B cell (primary cell): ENCODE results near the gene CNGA2. TPM values are rescaled to one million over a fixed set of nuclear protein-coding genes. Genes with fewer than 3 reads are reported as not detected.
"Not testable (repeated sequence)": the region's sequence is repeated elsewhere in the genome, so short reads cannot be mapped to it uniquely, and the experiment has no call there.

Experiments used
- ATAC-seq: fragments of 200-7000 bp; cut with Tn5 transposase; one replicate; pipeline ENCODE4 v1.10.0; 2021; ENCODE audit warnings: low read depth, mild to moderate bottlenecking, moderate number of reproducible peaks, moderate library complexity
- CTCF ChIA-PET: fragments of 350-600 bp; sonication (Branson Sonifier 250); formaldehyde crosslinking; loops from one replicate; lab custom pipeline; 2021; ENCODE audit warnings: antibody characterized with exemption, inconsistent platforms; lab: Charles Lee
- POLR2A ChIA-PET: fragments of 350-600 bp; sonication (Branson Sonifier 250); formaldehyde crosslinking; loops from one replicate; lab custom pipeline; 2021; ENCODE audit warnings: antibody characterized with exemption; lab: Charles Lee
- DNase-seq: peaks from one replicate; pipeline ENCODE4 v3.0.0; 2013
- H2AFZ ChIP-seq: 2 replicates; pipeline ENCODE4 v1.6.1; 2012; ENCODE audit warnings: mild to moderate bottlenecking, low read depth, low read length; ENCODE audit not compliant: insufficient read depth, poor library complexity, severe bottlenecking
- H3K27ac ChIP-seq, 2 donors: 1 replicate in 1 of 2; 2 replicates in 1 of 2; pipeline ENCODE4 v1.5.1; 2012 to 2013; ENCODE audit warnings: low read length in 2 of 2, mild to moderate bottlenecking in 2 of 2, moderate library complexity in 1 of 2
- H3K27me3 ChIP-seq, 4 experiments: fragments of 200-600 bp in 1 of 4; sonication (generic) in 1 of 4; replicated peaks in 1 of 4; 1 replicate in 2 of 4; 2 replicates in 2 of 4; pipeline versions ENCODE4 v1.6.1 to v1.7.0; 2013 to 2016; ENCODE audit warnings: low read length in 3 of 4, mild to moderate bottlenecking in 2 of 4, mixed read lengths in 1 of 4, moderate library complexity in 1 of 4; ENCODE audit not compliant: insufficient read depth in 4 of 4, control insufficient read depth in 3 of 4; ENCODE audit errors: control extremely low read depth in 1 of 4
- H3K36me3 ChIP-seq, 2 experiments: replicated peaks in 1 of 2; 1 replicate in 1 of 2; 2 replicates in 1 of 2; pipeline versions ENCODE4 v1.6.1 to v1.7.1; 2013; ENCODE audit warnings: low read length in 1 of 2; ENCODE audit not compliant: insufficient read depth in 2 of 2, control insufficient read depth in 1 of 2; ENCODE audit errors: control extremely low read depth in 1 of 2, extremely low read depth in 1 of 2
- H3K4me1 ChIP-seq, 2 donors: fragments of 200-600 bp in 1 of 2; sonication (generic) in 1 of 2; 1 replicate in 1 of 2; 2 replicates in 1 of 2; pipeline versions ENCODE4 v1.5.1 to v1.6.1; 2013 to 2017; ENCODE audit warnings: low read length in 2 of 2; ENCODE audit not compliant: control insufficient read depth in 2 of 2, insufficient read depth in 2 of 2
- H3K4me2 ChIP-seq: replicated peaks from 2 replicates; pipeline ENCODE3; 2012; ENCODE audit warnings: mild to moderate bottlenecking, low read depth, low read length; ENCODE audit not compliant: poor library complexity, severe bottlenecking
- H3K4me3 ChIP-seq, 5 experiments: fragments of 200-600 bp in 1 of 5; sonication (generic) in 1 of 5; 1 replicate in 3 of 5; 2 replicates in 2 of 5; pipeline versions ENCODE4 v1.5.1 to v1.7.0; 2011 to 2016; ENCODE audit warnings: low read length in 4 of 5, mild to moderate bottlenecking in 4 of 5, low read depth in 2 of 5, control low read depth in 1 of 5, moderate library complexity in 1 of 5; ENCODE audit not compliant: insufficient read depth in 1 of 5; ENCODE audit errors: control extremely low read depth in 1 of 5, extremely low read depth in 1 of 5
- H3K79me2 ChIP-seq: fragments of 200-600 bp; sonication (generic); one replicate; pipeline ENCODE4 v1.6.0; 2016; ENCODE audit warnings: low read length; ENCODE audit not compliant: control insufficient read depth, insufficient read depth
- H3K9ac ChIP-seq: fragments of 200-600 bp; sonication (generic); 2 replicates; pipeline ENCODE4 v1.6.1; 2017; ENCODE audit warnings: mild to moderate bottlenecking, low read length, moderate library complexity
- H3K9me3 ChIP-seq, 3 donors: one replicate each; pipeline versions ENCODE4 v1.6.1 to v1.7.1; 2013; ENCODE audit warnings: low read length in 2 of 3; ENCODE audit not compliant: control insufficient read depth in 2 of 3, insufficient read depth in 1 of 3; ENCODE audit errors: control extremely low read depth in 1 of 3
- H4K20me1 ChIP-seq: 2 replicates; pipeline ENCODE4 v1.6.0; 2012; ENCODE audit warnings: mild to moderate bottlenecking, low read length; ENCODE audit not compliant: insufficient read depth, control insufficient read depth, poor library complexity, severe bottlenecking
- H3K27ac Mint-ChIP-seq: one replicate; pipeline ENCODE4 v1.8.0; 2021; ENCODE audit warnings: mixed read lengths
- H3K27me3 Mint-ChIP-seq: one replicate; pipeline ENCODE4 v1.8.0; 2021; ENCODE audit warnings: mixed read lengths
- H3K4me1 Mint-ChIP-seq: one replicate; pipeline ENCODE4 v1.8.0; 2021; ENCODE audit warnings: mixed read lengths
- H3K4me3 Mint-ChIP-seq: one replicate; pipeline ENCODE4 v1.8.0; 2021; ENCODE audit warnings: mixed read lengths
- H3K9me3 Mint-ChIP-seq: one replicate; pipeline ENCODE4 v1.8.0; 2022; ENCODE audit warnings: mixed read lengths; ENCODE audit not compliant: insufficient read depth
- EZH2 ChIP-seq: IDR thresholded peaks from 2 replicates; pipeline ENCODE4 v1.6.1; 2012; ENCODE audit warnings: borderline replicate concordance, low read depth, mild to moderate bottlenecking, moderate library complexity, low read length; ENCODE audit not compliant: insufficient read depth, poor library complexity, severe bottlenecking
- WGBS: methylation state at CpG from one replicate; pipeline ENCODE4 v1.1.5; 2013; ENCODE audit warnings: missing lambda C conversion rate; ENCODE audit not compliant: insufficient coverage; 5-methylcytosine and 5-hydroxymethylcytosine counted together
- intact Hi-C: fragments of 100-400 bp; cut with micrococcal nuclease; formaldehyde crosslinking; loops from one replicate; pipeline ENCODE4 v1.10.0; 2022
- polyA plus RNA-seq: library from polyadenylated mRNA; depleted of rRNA; stranded (reverse); fragments of >200 nt; gene quantifications from 2 replicates; pipeline ENCODE4 v1.2.3, GENCODE V29; 2012
- total RNA-seq, 2 donors: library from RNA; stranded (reverse); fragments of 120-200 nt in 1 of 2; gene quantifications; 1 replicate in 1 of 2; 2 replicates in 1 of 2; pipeline versions ENCODE4 v1.2.3 to v1.2.4, GENCODE V29; 2013 to 2022
- TF ChIP-seq, protein P1 (sequence below): fragments of 200-600 bp; IDR thresholded peaks from one replicate; pipeline ENCODE4 v1.8.0; 2022; ENCODE audit warnings: antibody characterized with exemption, mild to moderate bottlenecking

The CNGA2 gene
- total and polyA plus RNA-seq, 2 donors (not counting 1 experiment from before 2014, with no cell fraction given): not detected

DNA sequence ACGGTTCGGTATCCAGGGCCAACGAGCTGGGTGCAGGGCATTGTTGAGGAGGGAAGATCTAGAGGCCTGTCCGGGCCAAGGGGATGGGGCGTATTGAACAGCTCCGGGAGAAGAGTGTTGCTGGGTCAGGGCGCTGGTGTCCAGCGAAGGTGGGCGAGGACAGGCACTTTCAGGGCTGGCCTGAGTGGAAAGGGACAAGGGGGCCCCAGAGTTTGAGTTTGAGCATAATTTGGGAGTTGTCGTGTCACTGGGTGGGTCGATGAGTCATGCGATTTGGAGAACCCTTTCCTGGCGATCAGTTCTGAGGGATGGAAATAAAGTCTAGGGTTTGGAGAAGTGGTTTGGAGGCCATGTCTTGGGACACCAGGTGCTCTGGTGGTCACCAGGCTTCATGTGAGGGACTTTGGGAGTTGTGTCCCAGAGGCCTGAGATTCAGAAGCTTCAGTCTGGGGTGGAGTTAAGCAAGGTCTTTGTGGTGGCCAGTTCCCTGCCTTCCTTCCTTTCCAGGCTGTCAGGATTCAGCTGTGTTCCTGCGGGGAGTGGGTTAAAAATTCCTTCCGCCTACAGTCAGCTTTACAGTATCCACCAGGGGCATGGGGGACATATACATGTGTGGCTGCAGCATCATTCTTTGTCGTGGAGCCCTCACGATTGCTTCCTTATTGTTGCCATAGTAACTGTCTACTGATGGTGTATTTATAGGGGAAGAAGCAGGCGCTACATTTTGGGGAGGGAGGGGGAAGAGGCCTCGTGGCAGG lies 38.8 kb upstream of the CNGA2 start:
- CTCF ChIA-PET: no interaction called here
- no peaks in the 10 kb centered on the region for H3K4me1 Mint-ChIP-seq
- no peak overlapping the region for H3K4me3 Mint-ChIP-seq

DNA sequence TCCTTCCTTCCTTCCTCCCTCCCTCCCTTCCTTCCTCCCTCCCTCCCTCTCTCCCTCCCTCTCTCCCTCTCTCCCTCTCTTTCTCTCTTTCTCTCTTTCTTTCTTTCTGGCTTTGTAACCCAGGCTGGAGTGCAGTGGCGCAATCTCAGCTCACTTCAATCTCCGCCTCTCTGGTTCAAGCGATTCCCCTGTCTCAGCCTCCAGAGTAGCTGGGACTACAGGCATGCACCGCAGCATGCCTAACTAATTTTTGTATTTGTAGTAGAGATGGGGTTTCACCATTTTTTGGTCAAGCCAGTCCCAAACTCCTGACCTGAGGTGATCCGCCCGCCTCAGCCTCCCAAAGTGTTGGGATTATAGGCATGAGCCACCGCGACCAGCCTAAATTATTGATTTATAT lies 37.5 kb upstream of the CNGA2 start:
- DNase-seq, H3K4me3 Mint-ChIP-seq, H4K20me1 ChIP-seq, H3K9me3 Mint-ChIP-seq, H3K9me3 ChIP-seq, H3K79me2 ChIP-seq, H3K4me2 ChIP-seq, H3K4me1 ChIP-seq, CTCF ChIA-PET, H3K36me3 ChIP-seq, intact Hi-C loops, H2AFZ ChIP-seq, H3K27ac Mint-ChIP-seq, POLR2A ChIA-PET, H3K9ac ChIP-seq, H3K27me3 ChIP-seq, H3K27ac ChIP-seq, ATAC-seq, H3K4me3 ChIP-seq, H3K4me1 Mint-ChIP-seq: not testable (repeated sequence)
- H3K27me3 Mint-ChIP-seq: peaks cover 16% of the 10 kb centered on the region
- 86% methylated on average over 1 of the region's 8 CpGs for WGBS

More for the DNA sequence above, 38.8 kb upstream of the CNGA2 start:
- no peaks in the 10 kb centered on the region for H4K20me1 ChIP-seq
- Mint-ChIP-seq H3K27ac (no peak overlapping the region), H3K27me3 (peaks cover 16% of the 10 kb centered on the region), H3K9me3 (no peaks in the 10 kb centered on the region)
- H3K4me1 ChIP-seq: no peaks in the 10 kb centered on the region
- H3K27ac ChIP-seq: no peak overlapping the region
- no peak overlapping the region for H2AFZ ChIP-seq
- no peak for DNase-seq
- intact Hi-C loops: no loop called here
- no peaks in the 10 kb centered on the region for H3K36me3 ChIP-seq
- no peaks in the 10 kb centered on the region for H3K79me2 ChIP-seq
- 23% methylated on average over 12 of the region's 19 CpGs for WGBS
- POLR2A ChIA-PET: no interaction called here
- no peak overlapping the region for H3K9ac ChIP-seq
- no peak for ATAC-seq
- H3K9me3 ChIP-seq: no peaks in the 10 kb centered on the region
- no peak for TF ChIP-seq EZH2
- TF ChIP-seq, protein P1, sequence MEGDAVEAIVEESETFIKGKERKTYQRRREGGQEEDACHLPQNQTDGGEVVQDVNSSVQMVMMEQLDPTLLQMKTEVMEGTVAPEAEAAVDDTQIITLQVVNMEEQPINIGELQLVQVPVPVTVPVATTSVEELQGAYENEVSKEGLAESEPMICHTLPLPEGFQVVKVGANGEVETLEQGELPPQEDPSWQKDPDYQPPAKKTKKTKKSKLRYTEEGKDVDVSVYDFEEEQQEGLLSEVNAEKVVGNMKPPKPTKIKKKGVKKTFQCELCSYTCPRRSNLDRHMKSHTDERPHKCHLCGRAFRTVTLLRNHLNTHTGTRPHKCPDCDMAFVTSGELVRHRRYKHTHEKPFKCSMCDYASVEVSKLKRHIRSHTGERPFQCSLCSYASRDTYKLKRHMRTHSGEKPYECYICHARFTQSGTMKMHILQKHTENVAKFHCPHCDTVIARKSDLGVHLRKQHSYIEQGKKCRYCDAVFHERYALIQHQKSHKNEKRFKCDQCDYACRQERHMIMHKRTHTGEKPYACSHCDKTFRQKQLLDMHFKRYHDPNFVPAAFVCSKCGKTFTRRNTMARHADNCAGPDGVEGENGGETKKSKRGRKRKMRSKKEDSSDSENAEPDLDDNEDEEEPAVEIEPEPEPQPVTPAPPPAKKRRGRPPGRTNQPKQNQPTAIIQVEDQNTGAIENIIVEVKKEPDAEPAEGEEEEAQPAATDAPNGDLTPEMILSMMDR: no peak
- H3K4me3 ChIP-seq: no peak overlapping the region
- H3K27me3 ChIP-seq: no peaks in the 10 kb centered on the region
- no peak overlapping the region for H3K4me2 ChIP-seq
